ENCODE data around the gene UBE3B. TPM values are rescaled to one million over a fixed set of nuclear protein-coding genes. Genes with fewer than 3 reads are reported as not detected.

The UBE3B gene
- total and polyA plus RNA-seq, 2 experiments from 2014 or later, result 20.1 to 35.5 TPM

DNA sequence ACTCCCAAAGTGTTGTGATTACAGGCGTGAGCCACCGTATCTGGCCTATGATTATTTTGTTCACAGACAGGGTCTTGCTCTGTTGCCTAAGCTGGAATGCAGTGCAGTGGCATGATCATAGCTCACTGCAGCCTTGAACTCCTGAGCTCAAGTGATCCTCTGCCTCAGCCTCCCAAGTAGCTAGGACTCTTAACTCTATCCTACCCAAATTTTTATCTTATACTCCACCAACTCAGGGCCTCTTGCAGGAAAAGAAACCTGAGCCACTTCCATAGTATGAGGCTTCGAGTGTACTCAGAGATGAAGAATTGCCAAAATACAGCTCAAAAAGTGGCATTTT is 95.0 kb downstream of the UBE3B start:
- Histone ChIP-seq H4K20me1 (ENCODE audit: insufficient read depth, poor library complexity, severe bottlenecking) (no peaks in the 10 kb centered on the region), H3K9me3 (ENCODE audit: low read depth) (no peaks in the 10 kb centered on the region), H3K27ac (peak overlapping the region; percentile 87), H3K9me2 (replicated peaks; ENCODE audit: insufficient read depth) (no peaks in the 10 kb centered on the region), H3K4me3 (peak overlapping the region; percentile 40), H3K79me2 (peaks cover 39% of the 10 kb centered on the region), H3K36me3 (replicated peaks; ENCODE audit: insufficient read depth, low read depth) (no peaks in the 10 kb centered on the region), H3K4me1 (ENCODE audit: insufficient read depth) (peaks cover 12% of the 10 kb centered on the region), H2AFZ (peak overlapping the region; percentile 32), H3K27me3 (no peaks in the 10 kb centered on the region), H3K4me2 (peak overlapping the region; percentile 79)
- TF ChIP-seq CTCF (IDR thresholded peaks at IDR 0.05; ENCODE audit: poor library complexity) (no peak), EZH2 (IDR thresholded peaks at IDR 0.05; ENCODE audit: borderline replicate concordance) (no peak), EZH2phosphoT487 (IDR thresholded peaks at IDR 0.05; ENCODE audit: low read depth, severe bottlenecking, unreplicated experiment) (no peak)
- no peak for DNase-seq (ENCODE audit: low spot score)
- 65% methylated on average over 3 of the region's 3 CpGs for WGBS (ENCODE audit: low lambda C conversion rate, missing lambda C conversion rate)

GRCh38 chr12:109573029-109573913 is 95.8 kb downstream of the UBE3B start, which contains the start of the genes MMAB and MVK:
Gene MMAB (minus strand): TSS chr12:109573504. CDS start chr12:109573480, 24 bp downstream.
Gene MVK (plus strand): TSS chr12:109573794. CDS start chr12:109574823, 1,029 bp downstream.
- peak within 1 kb of the TSS; percentile 85 for H3K4me2 ChIP-seq
- H2AFZ ChIP-seq, result peak within 1 kb of the TSS; percentile 32
- no peak for TF ChIP-seq EZH2phosphoT487 (IDR thresholded peaks at IDR 0.05; ENCODE audit: low read depth, severe bottlenecking, unreplicated experiment)
- no peak for TF ChIP-seq CTCF (IDR thresholded peaks at IDR 0.05; ENCODE audit: poor library complexity)
- TF ChIP-seq EZH2 (IDR thresholded peaks at IDR 0.05; ENCODE audit: borderline replicate concordance), result no peak
- H3K9me3 ChIP-seq (ENCODE audit: low read depth), result no peaks in the 10 kb centered on the region
- peak within 1 kb of the TSS; percentile 59 for H3K4me3 ChIP-seq
- no peaks in the 10 kb centered on the region for H4K20me1 ChIP-seq (ENCODE audit: insufficient read depth, poor library complexity, severe bottlenecking)
- DNase-seq (ENCODE audit: low spot score), result peak; percentile 99
- H3K27me3 ChIP-seq, result no peaks in the 10 kb centered on the region
- peaks cover 12% of the 10 kb centered on the region for H3K4me1 ChIP-seq (ENCODE audit: insufficient read depth)
- no peaks in the 10 kb centered on the region for H3K9me2 ChIP-seq (replicated peaks; ENCODE audit: insufficient read depth)
- no peaks in the 10 kb centered on the region for H3K36me3 ChIP-seq (replicated peaks; ENCODE audit: insufficient read depth, low read depth)
- peak within 1 kb of the TSS; percentile 87 for H3K27ac ChIP-seq
- WGBS (ENCODE audit: low lambda C conversion rate, missing lambda C conversion rate), result 3% methylated on average over 54 of the region's 74 CpGs
- peaks cover 39% of the 10 kb centered on the region for H3K79me2 ChIP-seq

GRCh38 chr12:109573914-109574244 is 96.4 kb downstream of the UBE3B start:
- 2% methylated on average over 12 of the region's 13 CpGs for WGBS (ENCODE audit: low lambda C conversion rate, missing lambda C conversion rate)
- H3K9me3 ChIP-seq (ENCODE audit: low read depth), result no peaks in the 10 kb centered on the region
- peak overlapping the region; percentile 59 for H3K4me3 ChIP-seq
- H3K27me3 ChIP-seq, result no peaks in the 10 kb centered on the region
- peak overlapping the region; percentile 7 for H2AFZ ChIP-seq
- peaks cover 12% of the 10 kb centered on the region for H3K4me1 ChIP-seq (ENCODE audit: insufficient read depth)
- peaks cover 39% of the 10 kb centered on the region for H3K79me2 ChIP-seq
- H3K27ac ChIP-seq, result no peak overlapping the region
- H3K4me2 ChIP-seq, result peak overlapping the region; percentile 85
- TF ChIP-seq EZH2phosphoT487 (IDR thresholded peaks at IDR 0.05; ENCODE audit: low read depth, severe bottlenecking, unreplicated experiment) (no peak), EZH2 (IDR thresholded peaks at IDR 0.05; ENCODE audit: borderline replicate concordance) (no peak), CTCF (IDR thresholded peaks at IDR 0.05; ENCODE audit: poor library complexity) (no peak)
- DNase-seq (ENCODE audit: low spot score), result no peak
- no peaks in the 10 kb centered on the region for H3K9me2 ChIP-seq (replicated peaks; ENCODE audit: insufficient read depth)
- H3K36me3 ChIP-seq (replicated peaks; ENCODE audit: insufficient read depth, low read depth), result peaks cover 2% of the 10 kb centered on the region
- H4K20me1 ChIP-seq (ENCODE audit: insufficient read depth, poor library complexity, severe bottlenecking), result no peaks in the 10 kb centered on the region

All from hepatocyte (in vitro differentiated cells).